HL-60/S4 treated with retinoic acid at 250 ng/mL for 4 days and 3 days (cell line): Measurements from ENCODE around the gene DIRAS3.
"Not testable (repeated sequence)": the region's sequence is repeated elsewhere in the genome, so short reads cannot be mapped to it uniquely, and the experiment has no call there.

Experiments used
- in situ Hi-C: fragments of 300-500 bp; cut with MboI; formaldehyde crosslinking; loops from 2 replicates; pipeline ENCODE4 v1.7.0; 2022; ENCODE audit warnings: low sequenced_read_pairs

Gene DIRAS3

GRCh38 chr1:68049941-68050878 is at the start of gene DIRAS3:
Gene DIRAS3 (minus strand): TSS chr1:68050627. CDS start chr1:68047297, 3,330 bp downstream.
- in situ Hi-C loops, result no loop called here

GRCh38 chr1:68093737-68094136 is 43.3 kb upstream of the DIRAS3 start:
- in situ Hi-C loops, result no loop called here

- in situ Hi-C loops, result no loop called here
Measured at GRCh38 chr1:68087184-68087583, 36.8 kb upstream of the DIRAS3 start.

GRCh38 chr1:68085752-68086151 is 35.3 kb upstream of the DIRAS3 start:
- in situ Hi-C loops, result no loop called here

- in situ Hi-C loops, result no loop called here
Measured at GRCh38 chr1:68083686-68084085, 33.3 kb upstream of the DIRAS3 start.

- in situ Hi-C loops, result no loop called here
Measured at GRCh38 chr1:68081775-68082283, 31.4 kb upstream of the DIRAS3 start.

- in situ Hi-C loops, result no loop called here
Measured at GRCh38 chr1:68078647-68079046, 28.2 kb upstream of the DIRAS3 start.

GRCh38 chr1:68074472-68074871 is 24.0 kb upstream of the DIRAS3 start:
- in situ Hi-C loops, result no loop called here

GRCh38 chr1:68065766-68066165 is 15.3 kb upstream of the DIRAS3 start:
- in situ Hi-C loops, result no loop called here

- in situ Hi-C loops, result not testable (repeated sequence)
Measured at GRCh38 chr1:68058053-68058452, 7.6 kb upstream of the DIRAS3 start.

- in situ Hi-C loops, result no loop called here
Measured at GRCh38 chr1:68057564-68057963, 7.1 kb upstream of the DIRAS3 start.

GRCh38 chr1:68057050-68057449 is 6.6 kb upstream of the DIRAS3 start:
- in situ Hi-C loops, result no loop called here

- in situ Hi-C loops, result no loop called here
Measured at GRCh38 chr1:68051475-68051874, 1.0 kb upstream of the DIRAS3 start.

GRCh38 chr1:68047659-68048026 is 2.8 kb downstream of the DIRAS3 start:
- in situ Hi-C loops, result no loop called here

- in situ Hi-C loops, result no loop called here
Measured at GRCh38 chr1:68046885-68047658, 3.4 kb downstream of the DIRAS3 start.

- in situ Hi-C loops, result no loop called here
Measured at GRCh38 chr1:68046423-68046822, 4.0 kb downstream of the DIRAS3 start.

GRCh38 chr1:68045511-68046180 is 4.8 kb downstream of the DIRAS3 start:
- in situ Hi-C loops, result no loop called here

- in situ Hi-C loops, result no loop called here
Measured at GRCh38 chr1:68043443-68044090, 6.9 kb downstream of the DIRAS3 start.

GRCh38 chr1:68036946-68037345 is 13.5 kb downstream of the DIRAS3 start:
- in situ Hi-C loops, result no loop called here

GRCh38 chr1:68029444-68029843 is 21.0 kb downstream of the DIRAS3 start:
- in situ Hi-C loops, result no loop called here

GRCh38 chr1:68028566-68028965 is 21.9 kb downstream of the DIRAS3 start:
- in situ Hi-C loops, result no loop called here
